ENCODE measurements around the gene ACACA.
"Not testable (repeated sequence)": the region's sequence is repeated elsewhere in the genome, so short reads cannot be mapped to it uniquely, and the experiment has no call there.

The ACACA gene

DNA sequence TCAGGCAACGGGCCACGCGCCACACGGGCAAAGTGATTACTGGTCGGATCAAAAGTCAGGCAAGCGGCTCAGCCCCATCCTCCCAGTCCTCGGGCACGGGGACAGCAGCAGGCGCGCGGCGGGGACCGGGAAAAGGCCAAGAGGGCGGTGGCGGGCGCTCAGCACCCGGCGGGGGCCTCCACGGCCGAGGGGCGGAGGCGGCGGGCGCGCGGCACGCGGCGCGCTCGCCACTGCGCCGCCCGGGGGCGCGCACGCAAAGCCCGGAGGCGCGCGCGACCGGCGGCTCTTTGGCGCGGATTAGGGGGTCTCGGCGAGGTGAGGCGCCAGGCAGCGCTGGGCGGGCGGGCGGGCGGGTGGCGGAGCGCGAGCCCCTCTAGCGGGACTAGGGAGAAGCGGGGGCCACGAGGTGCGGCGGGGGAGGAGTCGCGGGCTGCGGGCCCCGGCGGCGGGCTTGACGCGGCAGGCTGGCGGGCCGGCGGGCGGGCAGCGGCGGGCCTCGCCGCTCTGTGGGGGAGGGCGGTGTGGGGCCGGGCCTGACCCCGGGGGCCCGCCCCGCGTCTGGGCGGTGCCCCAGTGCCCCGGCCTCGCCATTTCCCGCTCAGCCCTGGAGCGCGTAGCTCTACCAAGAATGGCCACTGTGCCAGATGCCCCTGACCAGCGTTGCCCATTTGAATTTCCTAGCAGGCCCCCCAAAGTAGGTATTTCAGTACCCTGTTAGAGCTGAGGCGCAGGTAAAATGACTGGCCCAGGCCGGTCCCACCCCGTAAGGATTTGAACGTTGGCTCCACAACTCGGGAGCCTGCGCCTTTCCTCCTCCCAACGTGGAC lies at the start of gene ACACA, which contains the start of gene TADA2A:
TSS of gene ACACA (minus strand) at position 202 of the 827 bp plus-strand sequence. CDS start 537 bp downstream, outside the sequence.
TSS of gene TADA2A (plus strand) at position 252 of the 827 bp plus-strand sequence. CDS start 4,480 bp downstream, outside the sequence.
- peak; percentile 65 for DNase-seq (ENCODE audit: low read depth)

DNA sequence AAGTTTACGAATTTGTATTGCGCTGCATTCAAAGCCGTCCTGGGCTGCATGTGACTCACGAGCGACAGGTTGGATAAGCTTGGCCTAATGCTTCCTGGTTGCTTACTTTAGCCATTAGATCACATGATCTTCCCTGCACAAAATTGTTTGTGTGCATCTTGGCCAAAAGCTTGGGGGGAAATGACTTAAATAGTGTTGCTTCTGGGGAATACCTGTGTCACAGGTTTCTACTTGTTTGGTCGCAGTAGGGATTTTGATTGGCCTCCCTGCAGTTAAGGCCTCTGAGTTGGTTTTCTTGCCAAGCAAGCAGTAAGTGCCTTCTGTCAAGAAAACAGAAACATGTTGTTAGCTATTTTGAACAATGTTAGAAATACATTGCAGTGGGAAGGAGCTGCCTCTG lies 43.5 kb upstream of the ACACA start:
- no peak for DNase-seq (ENCODE audit: low read depth)

DNA sequence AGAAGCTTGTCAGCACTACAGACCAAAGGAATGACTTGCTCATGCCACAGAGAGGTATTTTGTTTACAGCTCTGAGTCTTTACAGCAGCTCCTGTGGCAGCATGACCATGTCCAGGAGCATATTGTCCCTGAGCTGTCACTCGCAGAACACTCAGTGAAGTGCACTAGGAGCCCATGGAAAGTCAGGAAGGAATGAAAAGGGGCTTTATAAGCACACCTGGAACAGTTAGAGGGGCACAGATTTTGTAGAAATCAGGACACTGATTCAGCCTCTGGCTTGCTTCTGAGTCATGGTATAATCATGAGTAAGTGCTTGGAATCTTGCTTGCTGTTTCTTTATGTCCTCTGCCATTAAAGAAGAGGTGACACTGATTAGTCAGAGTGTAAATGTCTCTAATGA lies 41.0 kb upstream of the ACACA start:
- DNase-seq (ENCODE audit: low read depth) = no peak

DNA sequence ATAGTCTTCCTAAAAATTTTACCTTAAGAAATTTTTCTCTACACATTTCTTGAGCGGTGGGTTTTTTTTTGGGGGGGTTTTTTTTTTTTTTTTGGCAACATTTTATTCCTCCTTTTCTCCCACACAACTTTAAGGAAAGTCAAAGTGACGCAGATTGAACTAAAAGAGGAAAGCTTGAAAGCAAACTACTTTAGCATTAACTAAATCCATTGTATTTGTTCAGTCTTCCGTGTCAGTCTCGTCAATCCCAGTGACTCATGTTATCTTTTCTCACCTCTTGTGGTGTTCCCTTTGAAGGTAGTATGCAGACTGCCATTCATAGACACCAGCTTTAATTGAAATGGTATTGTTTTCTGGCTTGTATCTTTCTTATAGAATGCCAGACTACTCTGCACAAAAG lies 39.4 kb upstream of the ACACA start:
- DNase-seq (ENCODE audit: low read depth) = no peak

- DNase-seq (ENCODE audit: low read depth) = not testable (repeated sequence)
Measured at GRCh38 chr17:37441369-37442014, 34.9 kb upstream of the ACACA start.

DNA sequence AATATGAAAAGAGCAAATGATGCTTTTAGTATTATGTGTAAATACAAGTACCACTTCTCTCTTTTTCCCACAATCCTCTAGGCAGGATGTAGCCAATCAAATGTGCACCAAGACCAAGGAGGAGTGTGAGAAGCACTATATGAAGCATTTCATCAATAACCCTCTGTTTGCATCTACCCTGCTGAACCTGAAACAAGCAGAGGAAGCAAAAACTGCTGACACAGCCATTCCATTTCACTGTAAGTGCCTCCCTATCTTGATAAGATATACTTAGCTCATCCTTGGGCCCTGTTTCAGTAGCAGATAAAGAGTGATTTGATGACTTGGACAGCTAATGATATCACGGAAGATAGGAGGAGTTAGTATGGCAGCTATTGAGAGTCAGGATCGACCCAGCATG lies 33.8 kb upstream of the ACACA start:
- no peak for DNase-seq (ENCODE audit: low read depth)

- DNase-seq (ENCODE audit: low read depth) = no peak
Measured at GRCh38 chr17:37438141-37438540, 31.5 kb upstream of the ACACA start.

DNA sequence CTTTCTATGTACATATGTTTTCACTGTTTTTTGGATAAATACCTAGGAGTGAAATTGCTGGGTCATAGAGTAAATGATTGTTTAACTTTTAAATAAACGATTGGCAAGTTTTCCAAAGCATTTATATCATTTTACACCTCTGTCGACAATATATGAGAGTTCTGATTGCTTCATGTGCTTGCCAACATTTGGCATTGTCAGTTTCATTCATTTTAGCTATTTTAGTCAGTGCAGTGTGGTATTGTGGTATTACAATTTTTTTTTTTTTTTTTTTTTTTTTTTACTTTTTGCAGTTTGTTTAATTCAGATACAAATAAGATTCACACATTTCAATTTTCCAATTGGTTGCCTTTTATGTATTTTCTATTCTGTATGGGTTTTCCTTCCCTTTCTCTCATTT lies 26.0 kb upstream of the ACACA start:
- no peak for DNase-seq (ENCODE audit: low read depth)

GRCh38 chr17:37430051-37430627 lies 23.5 kb upstream of the ACACA start:
- no peak for DNase-seq (ENCODE audit: low read depth)

GRCh38 chr17:37429453-37429852 lies 22.8 kb upstream of the ACACA start:
- DNase-seq (ENCODE audit: low read depth) = no peak

DNA sequence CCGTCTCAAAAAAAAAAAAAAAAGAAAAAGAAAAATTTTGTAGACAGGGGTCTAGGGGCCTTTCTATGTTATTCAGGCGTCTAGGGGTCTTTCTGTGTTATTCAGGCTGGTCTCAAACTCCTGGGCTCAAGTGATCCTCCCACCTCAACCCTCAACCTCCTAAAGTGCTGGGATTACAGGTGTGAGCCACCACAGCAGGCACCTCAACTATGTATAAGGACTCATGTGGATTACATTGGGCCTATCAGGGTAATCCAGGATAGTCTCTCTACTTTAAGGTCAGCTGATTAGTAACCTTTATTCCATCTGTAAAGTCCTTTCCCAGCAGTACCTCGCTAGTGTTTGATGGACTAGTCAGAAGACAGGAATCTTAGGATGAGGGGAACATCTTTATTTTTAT lies 22.4 kb upstream of the ACACA start:
- no peak for DNase-seq (ENCODE audit: low read depth)

- DNase-seq (ENCODE audit: low read depth) = no peak
Measured at GRCh38 chr17:37425268-37425667, 18.6 kb upstream of the ACACA start.

GRCh38 chr17:37422971-37423625 lies 16.5 kb upstream of the ACACA start:
- DNase-seq (ENCODE audit: low read depth) = no peak

DNA sequence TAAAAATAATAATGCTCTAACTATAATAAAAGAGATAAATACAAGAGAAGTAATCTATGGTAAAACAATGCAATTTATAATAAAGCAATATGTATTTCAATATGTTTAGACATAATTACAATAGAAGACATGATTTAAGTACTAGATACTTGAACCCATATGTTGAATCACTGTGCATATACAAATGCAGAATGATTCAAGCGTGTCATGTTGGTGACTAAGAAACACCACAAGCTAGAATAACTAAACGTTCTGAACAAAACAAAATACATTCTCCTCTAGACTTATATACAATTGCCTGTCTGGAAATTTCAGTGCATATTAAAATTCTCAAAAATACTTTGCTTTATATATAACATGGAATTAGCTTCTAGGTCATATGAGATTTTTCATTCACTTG lies 11.2 kb upstream of the ACACA start:
- no peak for DNase-seq (ENCODE audit: low read depth)

GRCh38 chr17:37413875-37414519 lies 7.4 kb upstream of the ACACA start:
- no peak for DNase-seq (ENCODE audit: low read depth)

GRCh38 chr17:37410357-37410756 lies 3.7 kb upstream of the ACACA start:
- DNase-seq (ENCODE audit: low read depth) = no peak

GRCh38 chr17:37408145-37408479 lies 1.5 kb upstream of the ACACA start:
- DNase-seq (ENCODE audit: low read depth) = not testable (repeated sequence)

GRCh38 chr17:37405955-37406634 lies 541 bp downstream of the ACACA start:
- DNase-seq (ENCODE audit: low read depth) = no peak

- not testable (repeated sequence) for DNase-seq (ENCODE audit: low read depth)
Measured at GRCh38 chr17:37405522-37405921, 1.1 kb downstream of the ACACA start.

- DNase-seq (ENCODE audit: low read depth) = no peak
Measured at GRCh38 chr17:37400505-37400904, 6.1 kb downstream of the ACACA start.

- DNase-seq (ENCODE audit: low read depth) = no peak
Measured at GRCh38 chr17:37399265-37399803, 7.3 kb downstream of the ACACA start.
